Mammary epithelial cell (primary cell): ENCODE measurements around the gene GTF2F2.

Experiments
- EZH2 ChIP-seq: IDR thresholded peaks from 2 replicates; pipeline ENCODE4 v1.6.1; 2012; ENCODE audit warnings: low read length, inconsistent platforms, borderline replicate concordance
- TF ChIP-seq, protein P1 (sequence below), 2 donors: IDR thresholded peaks in 1 of 2; conservative IDR thresholded peaks in 1 of 2; 2 replicates each; pipeline ENCODE4 v1.5.1; 2011 to 2012; ENCODE audit warnings: inconsistent platforms in 2 of 2, low read length in 2 of 2, mild to moderate bottlenecking in 2 of 2, control low read depth in 1 of 2, low read depth in 1 of 2; ENCODE audit not compliant: insufficient read depth in 1 of 2; ENCODE audit errors: extremely low read depth in 1 of 2

DNA sequence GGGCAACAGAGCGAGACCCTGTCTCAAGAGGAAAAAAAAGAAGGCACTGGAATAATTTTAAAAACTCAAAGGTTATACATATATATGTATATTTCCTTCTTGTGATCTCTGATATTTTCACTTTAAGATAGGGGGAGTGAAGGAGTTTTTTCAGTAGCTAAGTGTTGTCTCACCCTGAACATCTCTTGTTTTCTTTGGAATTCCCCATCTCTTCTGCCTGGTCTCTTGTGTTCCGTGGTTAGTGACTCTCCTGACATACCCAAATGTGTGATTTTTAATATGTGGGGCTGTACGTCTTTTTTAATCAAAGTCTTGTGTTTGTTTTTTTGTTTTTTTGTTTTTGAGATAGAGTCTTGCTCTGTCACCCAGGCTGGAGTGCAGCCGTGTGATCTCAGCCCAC is 95.9 kb downstream of the GTF2F2 start:
- TF ChIP-seq, protein P1, sequence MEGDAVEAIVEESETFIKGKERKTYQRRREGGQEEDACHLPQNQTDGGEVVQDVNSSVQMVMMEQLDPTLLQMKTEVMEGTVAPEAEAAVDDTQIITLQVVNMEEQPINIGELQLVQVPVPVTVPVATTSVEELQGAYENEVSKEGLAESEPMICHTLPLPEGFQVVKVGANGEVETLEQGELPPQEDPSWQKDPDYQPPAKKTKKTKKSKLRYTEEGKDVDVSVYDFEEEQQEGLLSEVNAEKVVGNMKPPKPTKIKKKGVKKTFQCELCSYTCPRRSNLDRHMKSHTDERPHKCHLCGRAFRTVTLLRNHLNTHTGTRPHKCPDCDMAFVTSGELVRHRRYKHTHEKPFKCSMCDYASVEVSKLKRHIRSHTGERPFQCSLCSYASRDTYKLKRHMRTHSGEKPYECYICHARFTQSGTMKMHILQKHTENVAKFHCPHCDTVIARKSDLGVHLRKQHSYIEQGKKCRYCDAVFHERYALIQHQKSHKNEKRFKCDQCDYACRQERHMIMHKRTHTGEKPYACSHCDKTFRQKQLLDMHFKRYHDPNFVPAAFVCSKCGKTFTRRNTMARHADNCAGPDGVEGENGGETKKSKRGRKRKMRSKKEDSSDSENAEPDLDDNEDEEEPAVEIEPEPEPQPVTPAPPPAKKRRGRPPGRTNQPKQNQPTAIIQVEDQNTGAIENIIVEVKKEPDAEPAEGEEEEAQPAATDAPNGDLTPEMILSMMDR (conservative IDR thresholded peaks at IDR 0.05 in 1 of 2, IDR thresholded peaks at IDR 0.05 in 1 of 2; ENCODE audit: extremely low read depth in 1 of 2, insufficient read depth in 1 of 2, low read depth in 1 of 2, low read length in 2 of 2) = no peak
- no peak for TF ChIP-seq EZH2
